Glutamatergic neuron (in vitro differentiated cells): ENCODE measurements around the gene CREB5. TPM values are rescaled to one million over a fixed set of nuclear protein-coding genes. Genes with fewer than 3 reads are reported as not detected.

Experiments
- DNase-seq: peaks from one replicate; pipeline ENCODE4 v3.0.0; 2022
- H3K27ac Mint-ChIP-seq: one replicate; pipeline ENCODE4 v1.8.0; 2020; ENCODE audit warnings: mild to moderate bottlenecking, mixed read lengths, inconsistent platforms; ENCODE audit not compliant: unreplicated experiment
- H3K27me3 Mint-ChIP-seq: one replicate; pipeline ENCODE4 v1.8.0; 2020; ENCODE audit warnings: mild to moderate bottlenecking, moderate library complexity, mixed read lengths, inconsistent platforms; ENCODE audit not compliant: unreplicated experiment
- H3K36me3 Mint-ChIP-seq: one replicate; pipeline ENCODE4 v1.8.0; 2020; ENCODE audit warnings: mild to moderate bottlenecking, mixed read lengths, inconsistent platforms; ENCODE audit not compliant: unreplicated experiment
- H3K4me1 Mint-ChIP-seq: one replicate; pipeline ENCODE4 v1.8.0; 2020; ENCODE audit warnings: mild to moderate bottlenecking, low read depth, mixed read lengths, inconsistent platforms; ENCODE audit not compliant: unreplicated experiment
- H3K4me3 Mint-ChIP-seq: one replicate; pipeline ENCODE4 v1.8.0; 2020; ENCODE audit warnings: mild to moderate bottlenecking, mixed read lengths, inconsistent platforms; ENCODE audit not compliant: unreplicated experiment
- H3K9me3 Mint-ChIP-seq: one replicate; pipeline ENCODE4 v1.8.0; 2020; ENCODE audit warnings: mild to moderate bottlenecking, moderate library complexity, mixed read lengths, inconsistent platforms; ENCODE audit not compliant: unreplicated experiment
- CTCF ChIP-seq: fragments of 200-600 bp; sonication (generic); IDR thresholded peaks from one replicate; pipeline ENCODE4 v1.5.0; 2021; ENCODE audit not compliant: partially characterized antibody, unreplicated experiment
- total RNA-seq: library from RNA; stranded (reverse); fragmentation: NEBNext Ultra II Directional; extraction: Animal tissue kit (Norgen Biotek cat#: 25700); gene quantifications from one replicate; pipeline ENCODE4 v1.2.1, GENCODE V29; 2021; ENCODE audit not compliant: unreplicated experiment

The CREB5 gene
- total RNA-seq, 1 donor from 2014 or later, result 50.4 TPM

GRCh38 chr7:28668085-28668484, 255.8 kb downstream of the CREB5 start:
- Mint-ChIP-seq H3K36me3 (peaks cover 4% of the 10 kb centered on the region), H3K27me3 (peaks cover 4% of the 10 kb centered on the region), H3K4me3 (no peak overlapping the region), H3K27ac (no peak overlapping the region), H3K4me1 (peaks cover 6% of the 10 kb centered on the region), H3K9me3 (no peaks in the 10 kb centered on the region)
- DNase-seq, result no peak
- TF ChIP-seq CTCF, result no peak

- Mint-ChIP-seq H3K9me3 (no peaks in the 10 kb centered on the region), H3K36me3 (no peaks in the 10 kb centered on the region), H3K27ac (no peak overlapping the region), H3K4me3 (no peak overlapping the region), H3K27me3 (no peaks in the 10 kb centered on the region), H3K4me1 (peaks cover 6% of the 10 kb centered on the region)
- TF ChIP-seq CTCF, result no peak
- DNase-seq, result no peak
Observed at GRCh38 chr7:28669330-28669729, 257.0 kb downstream of the CREB5 start.

- no peak overlapping the region for H3K4me3 Mint-ChIP-seq
- TF ChIP-seq CTCF, result no peak
Observed at GRCh38 chr7:28671526-28671925, 259.2 kb downstream of the CREB5 start.

GRCh38 chr7:28672397-28672797, 260.1 kb downstream of the CREB5 start:
- no peak overlapping the region for H3K27ac Mint-ChIP-seq
- no peak for DNase-seq
- no peaks in the 10 kb centered on the region for H3K27me3 Mint-ChIP-seq
- H3K4me3 Mint-ChIP-seq, result no peak overlapping the region
- no peak for TF ChIP-seq CTCF
- H3K4me1 Mint-ChIP-seq, result peaks cover 8% of the 10 kb centered on the region
- H3K36me3 Mint-ChIP-seq, result no peaks in the 10 kb centered on the region
- no peaks in the 10 kb centered on the region for H3K9me3 Mint-ChIP-seq

More at GRCh38 chr7:28671526-28671925, 259.2 kb downstream of the CREB5 start:
- Mint-ChIP-seq H3K9me3 (no peaks in the 10 kb centered on the region), H3K36me3 (no peaks in the 10 kb centered on the region), H3K27ac (no peak overlapping the region), H3K4me1 (peaks cover 8% of the 10 kb centered on the region), H3K27me3 (no peaks in the 10 kb centered on the region)
- DNase-seq, result no peak

GRCh38 chr7:28674359-28674782, 262.1 kb downstream of the CREB5 start:
- TF ChIP-seq CTCF, result no peak
- no peaks in the 10 kb centered on the region for H3K36me3 Mint-ChIP-seq
- no peak overlapping the region for H3K4me3 Mint-ChIP-seq
- no peak overlapping the region for H3K27ac Mint-ChIP-seq
- peaks cover 8% of the 10 kb centered on the region for H3K4me1 Mint-ChIP-seq
- no peak for DNase-seq
- H3K27me3 Mint-ChIP-seq, result no peaks in the 10 kb centered on the region
- no peaks in the 10 kb centered on the region for H3K9me3 Mint-ChIP-seq
